ENCODE results near the gene CD59. TPM values are rescaled to one million over a fixed set of nuclear protein-coding genes. Genes with fewer than 3 reads are reported as not detected.

Gene CD59
- total and polyA plus RNA-seq, 9 of the 15 experiments (the other 6 are each of a cell fraction or from before 2014, with no cell fraction given): 38.1 to 338 (median 173) TPM

- TF ChIP-seq ZNF830 (CRISPR knock-in tag; IDR thresholded peaks at IDR 0.05) (no peak), SUPT5H (IDR thresholded peaks at IDR 0.05) (peak; percentile 83), GABPB1 (CRISPR knock-in tag; IDR thresholded peaks at IDR 0.05) (peak; percentile 61; the same call in 1 of the 2 replicates), TAF1 (IDR thresholded peaks at IDR 0.05; ENCODE audit: control insufficient read depth, extremely low read depth, insufficient read depth, low read length, severe bottlenecking) (peak; percentile 79), ATF1 (CRISPR knock-in tag; IDR thresholded peaks at IDR 0.05) (no peak), ATF1 (tag; IDR thresholded peaks at IDR 0.05) (peak; percentile 27; the same call in 1 of the 2 replicates), EP400 (IDR thresholded peaks at IDR 0.05) (peak; percentile 35; the same call in 1 of the 2 replicates), ZFX (CRISPR knock-in tag; IDR thresholded peaks at IDR 0.05) (peak; percentile 98), TAF7 (tag; IDR thresholded peaks at IDR 0.05) (peak; percentile 67), POLR2H (tag; IDR thresholded peaks at IDR 0.05; ENCODE audit: low read depth) (peak; percentile 57; the same call in 1 of the 2 replicates), ZNF511 (CRISPR knock-in tag; IDR thresholded peaks at IDR 0.05) (peak; percentile 40), RCOR1 (IDR thresholded peaks at IDR 0.05; ENCODE audit: borderline replicate concordance in 1 of 2, low read depth in 2 of 2, low read length in 2 of 2) (peak in 1 of 2 experiments; percentile 47; a peak in 1 of 4 replicates), KDM5B (IDR thresholded peaks at IDR 0.05; ENCODE audit: insufficient replicate concordance, low read depth, low read length) (peak; percentile 74), ESRRA (IDR thresholded peaks at IDR 0.05; ENCODE audit: borderline replicate concordance, low read depth) (peak; percentile 29; the same call in 1 of the 2 replicates), PCBP1 (IDR thresholded peaks at IDR 0.05; ENCODE audit: low read depth, low read length, poor library complexity, severe bottlenecking) (peak; percentile 76), E2F6 (IDR thresholded peaks at IDR 0.05; ENCODE audit: borderline replicate concordance in 1 of 2, extremely low read depth in 1 of 2, insufficient read depth in 1 of 2, insufficient read length in 1 of 2, low read depth in 1 of 2, low read length in 1 of 2, poor library complexity in 1 of 2, severe bottlenecking in 1 of 2) (peak in 1 of 2 experiments; percentile 31), FOSL1 (tag; conservative IDR thresholded peaks at IDR 0.05) (peak; percentile 51), POLR2AphosphoS5 (IDR thresholded peaks at IDR 0.05; ENCODE audit: control insufficient read depth, insufficient read depth, low read depth, low read length) (peak; percentile 70), HDAC1 (IDR thresholded peaks at IDR 0.05) (peak in 1 of 2 experiments; percentile 55; a peak in 2 of 4 replicates), MEIS2 (IDR thresholded peaks at IDR 0.05; ENCODE audit: partially characterized antibody) (peak; percentile 52), RBFOX2 (IDR thresholded peaks at IDR 0.05; ENCODE audit: low read depth, low read length) (peak; percentile 87), ZNF717 (CRISPR knock-in tag; IDR thresholded peaks at IDR 0.05) (no peak), TFAP4 (CRISPR knock-in tag; IDR thresholded peaks at IDR 0.05; ENCODE audit: borderline replicate concordance) (peak; percentile 49; the same call in 1 of the 2 replicates), ZBTB2 (IDR thresholded peaks at IDR 0.05) (peak; percentile 54; the same call in 1 of the 2 replicates)
Measured at GRCh38 chr11:33736148-33736812, at the start of gene CD59 (continued).

All from K562 (cell line).